GM12874 (cell line): Measurements from ENCODE around the gene CERKL.

ENCODE experiments used
- CTCF ChIP-seq: IDR thresholded peaks from 2 replicates; pipeline ENCODE4 v1.5.1; 2011; ENCODE audit warnings: low read depth, mild to moderate bottlenecking, control low read depth, low read length, moderate library complexity; ENCODE audit not compliant: insufficient read depth

CERKL gene

DNA sequence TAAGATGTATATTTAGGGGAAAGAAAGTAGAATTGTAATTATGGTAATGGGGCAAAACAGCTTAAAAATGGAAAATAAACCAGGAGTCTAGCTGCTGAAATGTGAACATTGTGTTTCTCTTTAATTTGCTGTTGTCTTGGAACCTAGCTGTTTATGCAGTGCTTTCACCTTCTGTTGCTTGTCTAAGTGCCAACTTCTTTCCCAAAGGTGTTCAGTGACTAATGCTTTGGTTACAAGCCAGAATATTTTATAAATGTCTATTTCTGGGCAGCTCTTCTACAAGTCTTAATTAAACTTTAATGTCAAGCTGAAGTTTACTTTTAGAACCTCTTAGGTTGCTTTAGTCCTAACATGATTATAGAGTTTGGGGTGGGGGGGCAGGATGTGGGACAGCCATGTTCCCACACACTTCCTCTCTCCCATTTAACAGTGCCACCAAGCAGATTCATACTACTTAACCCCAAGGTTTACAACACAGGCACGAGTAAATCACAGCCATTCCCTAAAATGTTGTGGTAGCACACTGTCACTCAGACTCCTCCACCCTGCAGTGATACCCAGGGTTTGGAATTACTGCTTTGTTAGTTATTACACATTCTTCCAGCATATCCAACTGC is 139.1 kb downstream of the CERKL start:
- no peak for TF ChIP-seq CTCF

DNA sequence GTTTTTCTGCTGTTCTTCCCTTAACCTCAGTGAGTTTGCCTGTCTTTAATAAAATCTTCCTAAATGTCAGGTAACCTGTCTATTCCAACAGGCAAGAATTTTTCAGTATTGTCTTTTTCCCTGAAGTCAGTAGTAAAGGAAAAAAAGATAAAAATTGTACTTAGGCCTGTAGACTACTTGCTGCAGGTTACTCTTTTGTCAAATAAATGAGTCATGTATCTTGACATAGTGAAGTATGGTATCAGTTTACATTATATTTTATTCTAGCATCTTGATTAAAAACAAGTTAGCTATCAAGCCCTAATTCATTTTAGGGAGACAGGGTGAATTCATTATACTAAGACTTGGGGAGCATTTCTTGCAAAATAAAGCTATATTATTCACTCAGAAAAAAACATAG is 139.9 kb downstream of the CERKL start:
- TF ChIP-seq CTCF = no peak

DNA sequence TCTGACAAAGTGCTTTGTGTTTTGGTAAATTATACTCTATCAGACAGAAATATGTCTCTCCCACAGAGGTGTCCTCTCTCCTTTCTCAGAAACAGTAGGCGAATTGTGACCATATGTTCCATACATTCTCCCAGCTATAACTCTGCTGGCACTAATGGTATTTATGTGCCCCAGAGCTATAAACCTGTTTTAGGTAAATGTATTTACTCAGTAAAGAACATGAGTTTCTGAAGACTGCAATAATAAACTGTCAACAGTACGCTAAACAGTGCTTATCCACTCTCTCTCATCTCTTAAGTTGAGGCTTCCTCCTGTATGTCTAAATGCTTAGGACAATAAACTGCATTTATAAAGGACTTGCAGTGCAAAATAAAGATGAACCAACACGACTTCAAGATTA is 141.2 kb downstream of the CERKL start:
- no peak for TF ChIP-seq CTCF

GRCh38 chr2:181500201-181500600 is 156.7 kb downstream of the CERKL start:
- no peak for TF ChIP-seq CTCF

DNA sequence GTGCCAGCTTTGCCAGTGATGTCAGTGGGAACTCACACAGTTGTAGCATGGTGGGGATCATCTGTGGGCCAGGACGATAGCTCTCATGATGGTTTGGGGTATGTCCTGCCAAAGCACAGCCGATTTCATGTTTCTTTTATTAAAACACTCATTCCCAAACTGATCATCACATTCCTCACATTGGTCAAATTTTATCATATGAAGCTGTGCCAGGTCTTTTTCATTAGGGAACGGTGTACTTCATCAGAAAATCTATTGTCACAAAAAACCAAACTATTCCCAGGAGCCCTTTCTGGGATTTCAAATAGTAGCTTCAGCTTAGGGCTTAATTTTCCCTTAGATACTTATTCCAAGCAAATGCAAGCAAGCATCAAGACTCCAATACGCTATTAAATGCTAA is 157.7 kb downstream of the CERKL start:
- no peak for TF ChIP-seq CTCF
